ENCODE results near the gene MILR1.

DNA sequence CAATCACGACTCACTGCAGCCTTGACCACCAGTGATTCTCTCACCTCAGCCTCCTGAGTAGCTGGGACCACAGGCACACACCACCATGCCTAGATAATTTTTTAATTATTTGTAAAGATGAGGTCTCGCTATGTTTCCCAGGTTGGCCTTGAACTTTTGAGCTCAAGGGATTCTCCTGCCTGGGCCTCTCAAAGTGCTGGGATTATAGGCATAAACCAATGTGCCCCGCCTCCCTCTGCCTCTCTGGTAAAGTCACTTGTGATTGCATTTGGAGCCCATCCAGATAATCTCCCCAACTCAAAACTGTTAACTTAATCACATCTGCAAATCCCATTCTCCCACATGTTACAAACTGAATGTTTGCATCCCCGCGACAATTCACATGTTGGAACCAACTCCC, 46.4 kb upstream of the MILR1 start:
- TF ChIP-seq, protein P1, sequence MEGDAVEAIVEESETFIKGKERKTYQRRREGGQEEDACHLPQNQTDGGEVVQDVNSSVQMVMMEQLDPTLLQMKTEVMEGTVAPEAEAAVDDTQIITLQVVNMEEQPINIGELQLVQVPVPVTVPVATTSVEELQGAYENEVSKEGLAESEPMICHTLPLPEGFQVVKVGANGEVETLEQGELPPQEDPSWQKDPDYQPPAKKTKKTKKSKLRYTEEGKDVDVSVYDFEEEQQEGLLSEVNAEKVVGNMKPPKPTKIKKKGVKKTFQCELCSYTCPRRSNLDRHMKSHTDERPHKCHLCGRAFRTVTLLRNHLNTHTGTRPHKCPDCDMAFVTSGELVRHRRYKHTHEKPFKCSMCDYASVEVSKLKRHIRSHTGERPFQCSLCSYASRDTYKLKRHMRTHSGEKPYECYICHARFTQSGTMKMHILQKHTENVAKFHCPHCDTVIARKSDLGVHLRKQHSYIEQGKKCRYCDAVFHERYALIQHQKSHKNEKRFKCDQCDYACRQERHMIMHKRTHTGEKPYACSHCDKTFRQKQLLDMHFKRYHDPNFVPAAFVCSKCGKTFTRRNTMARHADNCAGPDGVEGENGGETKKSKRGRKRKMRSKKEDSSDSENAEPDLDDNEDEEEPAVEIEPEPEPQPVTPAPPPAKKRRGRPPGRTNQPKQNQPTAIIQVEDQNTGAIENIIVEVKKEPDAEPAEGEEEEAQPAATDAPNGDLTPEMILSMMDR (IDR thresholded peaks at IDR 0.05; ENCODE audit: low read depth, low read length) = no peak
- TF ChIP-seq EZH2phosphoT487 (IDR thresholded peaks at IDR 0.05; ENCODE audit: low read depth) = no peak
